ENCODE data around the gene GULP1.

GRCh38 chr2:188573453-188573852 is 281.8 kb downstream of the GULP1 start:
- TF ChIP-seq CTCF (conservative IDR thresholded peaks at IDR 0.05) (no peak), ZFX (IDR thresholded peaks at IDR 0.05) (no peak)
